H9 (cell line): Measurements from ENCODE around the gene DGCR8. TPM values are rescaled to one million over a fixed set of nuclear protein-coding genes. Genes with fewer than 3 reads are reported as not detected.

Experiments
- DNase-seq: peaks from one replicate; pipeline ENCODE4 v3.0.0-alpha.2; 2017
- H2AFZ ChIP-seq: one replicate; pipeline ENCODE4 v1.6.1; 2013; ENCODE audit warnings: mild to moderate bottlenecking, low read length, control low read depth, moderate library complexity
- H2AK5ac ChIP-seq: 2 replicates; pipeline ENCODE4 v1.6.1; 2013; ENCODE audit warnings: low read length, control low read depth, mixed read lengths; ENCODE audit not compliant: insufficient read length
- H2BK120ac ChIP-seq: one replicate; pipeline ENCODE4 v1.6.1; 2013; ENCODE audit warnings: low read depth, mild to moderate bottlenecking, low read length, control low read depth, inconsistent platforms; ENCODE audit not compliant: poor library complexity, severe bottlenecking
- H2BK12ac ChIP-seq: 2 replicates; pipeline ENCODE4 v1.6.1; 2013; ENCODE audit warnings: low read length, control low read depth, mixed read lengths, low read depth; ENCODE audit not compliant: insufficient read length
- H2BK15ac ChIP-seq: 2 replicates; pipeline ENCODE4 v1.6.1; 2013; ENCODE audit warnings: low read depth, low read length, control low read depth
- H2BK20ac ChIP-seq: one replicate; pipeline ENCODE4 v1.6.1; 2013; ENCODE audit warnings: low read depth, mild to moderate bottlenecking, low read length, control low read depth, inconsistent platforms; ENCODE audit not compliant: poor library complexity, severe bottlenecking
- H2BK5ac ChIP-seq: 2 replicates; pipeline ENCODE4 v1.6.1; 2013; ENCODE audit warnings: low read length, control low read depth, mixed read lengths; ENCODE audit not compliant: insufficient read length
- H3K14ac ChIP-seq: 2 replicates; pipeline ENCODE4 v1.6.1; 2013; ENCODE audit warnings: low read length, control low read depth; ENCODE audit not compliant: insufficient read depth
- H3K18ac ChIP-seq: 2 replicates; pipeline ENCODE4 v1.6.1; 2013; ENCODE audit warnings: low read depth, mild to moderate bottlenecking, mixed read lengths, low read length, control low read depth; ENCODE audit not compliant: insufficient read length
- H3K23ac ChIP-seq: 2 replicates; pipeline ENCODE4 v1.6.1; 2013; ENCODE audit warnings: low read length, control low read depth, mixed read lengths, low read depth; ENCODE audit not compliant: insufficient read length
- H3K23me2 ChIP-seq: 2 replicates; pipeline ENCODE4 v1.6.1; 2013; ENCODE audit warnings: low read depth, mild to moderate bottlenecking, mixed read lengths, low read length, control low read depth; ENCODE audit not compliant: insufficient read length, poor library complexity, severe bottlenecking
- H3K27ac ChIP-seq: 2 replicates; pipeline ENCODE4 v1.5.1; 2013; ENCODE audit warnings: low read length, control low read depth, mixed read lengths, low read depth; ENCODE audit not compliant: insufficient read length
- H3K27me3 ChIP-seq: 2 replicates; pipeline ENCODE4 v1.6.1; 2013; ENCODE audit warnings: low read length, control low read depth, inconsistent platforms; ENCODE audit not compliant: insufficient read depth
- H3K4ac ChIP-seq: 2 replicates; pipeline ENCODE4 v1.6.1; 2013; ENCODE audit warnings: low read depth, mild to moderate bottlenecking, control low read depth, inconsistent platforms, low read length, moderate library complexity
- H3K4me1 ChIP-seq: 2 replicates; pipeline ENCODE4 v1.6.1; 2013; ENCODE audit warnings: low read length, control low read depth, inconsistent platforms; ENCODE audit not compliant: insufficient read depth
- H3K4me2 ChIP-seq: 2 replicates; pipeline ENCODE4 v1.6.1; 2013; ENCODE audit warnings: low read length, control low read depth, mixed read lengths; ENCODE audit not compliant: insufficient read length, insufficient read depth
- H3K56ac ChIP-seq: 2 replicates; pipeline ENCODE4 v1.6.1; 2013; ENCODE audit warnings: low read depth, mild to moderate bottlenecking, mixed read lengths, low read length, control low read depth; ENCODE audit not compliant: insufficient read length
- H3K79me1 ChIP-seq: 2 replicates; pipeline ENCODE4 v1.6.1; 2013; ENCODE audit warnings: low read depth, mild to moderate bottlenecking, moderate library complexity, low read length, control low read depth, inconsistent platforms; ENCODE audit not compliant: insufficient read depth, poor library complexity, severe bottlenecking
- H3K79me2 ChIP-seq: 2 replicates; pipeline ENCODE4 v1.6.1; 2013; ENCODE audit warnings: low read length, control low read depth, inconsistent platforms; ENCODE audit not compliant: insufficient read depth
- H3K9ac ChIP-seq: 2 replicates; pipeline ENCODE4 v1.6.1; 2013; ENCODE audit warnings: low read length, control low read depth, mixed read lengths; ENCODE audit not compliant: insufficient read length; ENCODE audit errors: extremely low read depth
- H3K9me3 ChIP-seq: one replicate; pipeline ENCODE4 v1.6.1; 2013; ENCODE audit warnings: low read depth, low read length, inconsistent platforms; ENCODE audit not compliant: control insufficient read depth
- H3T11ph ChIP-seq: one replicate; pipeline ENCODE4 v1.6.1; 2013; ENCODE audit warnings: mild to moderate bottlenecking, low read length, control low read depth, inconsistent platforms
- H4K20me1 ChIP-seq: one replicate; pipeline ENCODE4 v1.6.1; 2013; ENCODE audit not compliant: control insufficient read depth, insufficient read length, insufficient read depth
- H4K5ac ChIP-seq: 2 replicates; pipeline ENCODE4 v1.6.1; 2013; ENCODE audit warnings: low read depth, mild to moderate bottlenecking, mixed read lengths, low read length, control low read depth; ENCODE audit not compliant: insufficient read length
- H4K8ac ChIP-seq: replicated peaks from 2 replicates; pipeline ENCODE4 v1.6.1; 2013; ENCODE audit warnings: low read length, control low read depth, mixed read lengths, low read depth; ENCODE audit not compliant: insufficient read length
- H4K91ac ChIP-seq: 2 replicates; pipeline ENCODE4 v1.6.1; 2013; ENCODE audit warnings: low read depth, mild to moderate bottlenecking, moderate library complexity, mixed read lengths, low read length, control low read depth; ENCODE audit not compliant: insufficient read length
- H3K27ac Mint-ChIP-seq, 3 experiments: 2 replicates in 2 of 3; 3 replicates in 1 of 3; pipeline ENCODE4 v1.8.0; 2020 to 2021; ENCODE audit warnings: mixed read lengths in 3 of 3, mild to moderate bottlenecking in 1 of 3, moderate library complexity in 1 of 3
- H3K27me3 Mint-ChIP-seq: 2 replicates; pipeline ENCODE4 v1.8.0; 2021; ENCODE audit warnings: low read depth, mild to moderate bottlenecking, moderate library complexity, mixed read lengths
- H3K36me3 Mint-ChIP-seq, 3 experiments: 2 replicates in 2 of 3; 3 replicates in 1 of 3; pipeline ENCODE4 v1.8.0; 2020 to 2021; ENCODE audit warnings: low read depth in 3 of 3, mixed read lengths in 3 of 3; ENCODE audit not compliant: insufficient read depth in 1 of 3
- H3K4me1 Mint-ChIP-seq, 2 experiments: 2 replicates each; pipeline ENCODE4 v1.8.0; 2020; ENCODE audit warnings: mixed read lengths in 2 of 2
- H3K4me3 Mint-ChIP-seq, 2 experiments: 2 replicates in 1 of 2; 3 replicates in 1 of 2; pipeline ENCODE4 v1.8.0; 2020 to 2021; ENCODE audit warnings: mild to moderate bottlenecking in 2 of 2, mixed read lengths in 2 of 2, moderate library complexity in 1 of 2
- H3K9me3 Mint-ChIP-seq, 2 experiments: 2 replicates in 1 of 2; 3 replicates in 1 of 2; pipeline ENCODE4 v1.8.0; 2020; ENCODE audit warnings: mild to moderate bottlenecking in 2 of 2, mixed read lengths in 2 of 2, moderate library complexity in 1 of 2
- CTCF ChIP-seq: fragments of 200-600 bp; sonication (generic); conservative IDR thresholded peaks from 3 replicates; pipeline ENCODE4 v1.8.0; 2021; ENCODE audit warnings: antibody characterized with exemption, mild to moderate bottlenecking
- WGBS: extraction: QIAGEN DNeasy Blood & Tissue Kit; methylation state at CpG from one replicate; pipeline ENCODE4 v1.1.7; 2013; ENCODE audit warnings: missing lambda C conversion rate, low lambda C conversion rate, mixed read lengths; ENCODE audit not compliant: insufficient read length; ENCODE audit errors: extremely low coverage; 5-methylcytosine and 5-hydroxymethylcytosine counted together
- total RNA-seq: library from RNA; stranded (reverse); gene quantifications from 2 replicates; pipeline ENCODE4 v1.2.1, GENCODE V29; 2021

Gene DGCR8
- total RNA-seq, 1 experiment from 2014 or later = 74.5 TPM

- TF ChIP-seq CTCF = no peak
- Histone ChIP-seq H4K91ac (no peak overlapping the region), H3K14ac (no peak overlapping the region), H3K9ac (no peak overlapping the region), H2BK120ac (no peak overlapping the region), H3K79me2 (no peaks in the 10 kb centered on the region), H2BK20ac (no peak overlapping the region), H3K9me3 (no peaks in the 10 kb centered on the region), H2AFZ (no peak overlapping the region), H2BK5ac (no peak overlapping the region), H3K27ac (no peak overlapping the region), H2AK5ac (no peak overlapping the region), H3K4me1 (no peaks in the 10 kb centered on the region), H2BK12ac (no peak overlapping the region), H3K23me2 (no peaks in the 10 kb centered on the region), H3K56ac (no peak overlapping the region), H3K4me2 (no peak overlapping the region), H3K4ac (no peak overlapping the region), H3K27me3 (no peaks in the 10 kb centered on the region; the same call in 1 of the 2 replicates), H4K5ac (no peak overlapping the region), H4K20me1 (no peaks in the 10 kb centered on the region), H3K79me1 (no peaks in the 10 kb centered on the region), H3T11ph (no peak overlapping the region), H4K8ac (no peak overlapping the region), H2BK15ac (no peak overlapping the region), H3K18ac (no peak overlapping the region), H3K23ac (no peak overlapping the region)
- Mint-ChIP-seq H3K4me3 (no peak overlapping the region), H3K9me3 (no peaks in the 10 kb centered on the region), H3K36me3 (peaks cover 0 to 10% (median 0%) of the 10 kb centered on the region in 3 experiments; a peak in 3 of 7 replicates), H3K27me3 (no peaks in the 10 kb centered on the region; the same call in 1 of the 2 replicates), H3K4me1 (peaks cover 0 to 8% of the 10 kb centered on the region in 2 experiments; a peak in 2 of 4 replicates), H3K27ac (no peak overlapping the region)
- WGBS = no CpG with 5 or more reads among the region's 7 CpGs
- DNase-seq = no peak
These were observed 41.5 kb upstream of the DGCR8 start for GRCh38 chr22:20038574-20038973.
